ENCODE data around the gene GPC3. TPM values are rescaled to one million over a fixed set of nuclear protein-coding genes. Genes with fewer than 3 reads are reported as not detected.

GPC3 gene
- total RNA-seq, 2 experiments from 2014 or later: 0.31 to 0.71 TPM

DNA sequence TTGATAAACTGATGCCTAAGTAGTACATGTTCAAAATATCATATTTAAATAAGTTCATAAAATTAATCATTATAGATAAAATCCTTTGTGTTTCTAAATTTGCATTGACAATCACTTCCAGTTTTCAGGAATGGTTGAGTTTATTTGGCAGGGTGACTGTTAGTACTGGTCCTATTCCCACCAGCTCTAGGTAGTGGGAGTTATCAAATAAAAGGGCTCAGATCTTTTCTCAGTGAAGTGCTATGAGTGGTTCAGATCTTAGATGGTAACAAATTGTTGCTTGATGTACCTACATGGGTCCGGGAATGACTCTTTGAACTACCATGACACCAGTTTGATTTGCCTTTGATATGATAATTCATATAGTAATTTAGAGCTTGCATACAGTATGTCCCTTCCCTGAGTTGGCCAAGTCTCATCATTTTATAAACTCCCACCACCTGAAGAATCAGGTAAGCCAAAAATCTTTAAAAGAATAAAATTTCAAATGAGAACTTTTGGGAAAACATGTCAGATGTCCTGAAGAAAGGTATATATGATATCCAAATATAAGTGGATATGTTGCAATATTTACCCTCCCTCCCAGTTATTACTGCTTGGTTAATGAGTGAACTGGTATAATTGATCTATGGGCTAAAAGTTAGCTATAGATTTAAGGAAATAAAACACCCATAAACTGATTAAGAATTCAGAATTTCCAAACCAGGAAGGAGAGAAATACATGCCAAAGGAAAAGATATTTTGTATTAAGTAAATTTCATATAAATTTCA, 28.6 kb downstream of the GPC3 start:
- Mint-ChIP-seq H3K9me3 (ENCODE audit: insufficient read depth) (no peaks in the 10 kb centered on the region), H3K27ac (no peak overlapping the region), H3K4me3 (no peak overlapping the region), H3K4me1 (ENCODE audit: low read depth) (no peaks in the 10 kb centered on the region), H3K36me3 (ENCODE audit: low read depth) (no peaks in the 10 kb centered on the region), H3K27me3 (ENCODE audit: low read depth) (no peaks in the 10 kb centered on the region)
- DNase-seq: no peak
- ChIA-PET POLR2A (no interaction called here), CTCF (no interaction called here)
- no peak for ATAC-seq

DNA sequence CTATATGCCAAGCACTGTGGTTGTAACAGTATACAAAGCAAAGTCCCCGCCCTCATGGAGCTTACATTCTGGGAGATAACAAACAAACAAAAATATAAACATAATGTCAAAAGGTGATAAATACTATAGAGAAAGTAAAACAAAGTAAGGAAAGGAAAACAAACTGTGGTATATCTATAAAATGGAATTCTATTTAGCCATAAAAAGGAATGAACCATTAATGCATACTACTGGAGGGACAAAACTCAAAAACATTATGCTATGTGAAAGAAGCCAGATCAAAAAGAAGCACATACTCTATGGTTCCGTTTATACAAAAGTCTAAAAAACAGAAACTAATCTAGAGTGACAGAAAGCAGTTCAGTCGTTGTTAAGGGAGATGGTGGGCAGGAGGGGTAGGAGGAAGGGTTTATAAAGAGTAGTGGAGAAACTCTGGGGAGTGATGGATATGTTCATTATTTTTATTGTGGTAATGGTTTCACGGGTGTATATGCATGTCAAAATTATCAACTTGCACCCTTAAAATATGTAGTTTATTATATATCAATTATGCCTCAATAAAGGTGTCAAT, 31.5 kb downstream of the GPC3 start:
- ChIA-PET CTCF (no interaction called here), POLR2A (no interaction called here)
- Mint-ChIP-seq H3K36me3 (ENCODE audit: low read depth) (no peaks in the 10 kb centered on the region), H3K27ac (no peak overlapping the region), H3K27me3 (ENCODE audit: low read depth) (no peaks in the 10 kb centered on the region), H3K4me1 (ENCODE audit: low read depth) (no peaks in the 10 kb centered on the region), H3K9me3 (ENCODE audit: insufficient read depth) (no peaks in the 10 kb centered on the region), H3K4me3 (no peak overlapping the region)
- ATAC-seq (no peak), DNase-seq (no peak)

- H3K4me1 Mint-ChIP-seq (ENCODE audit: low read depth): no peaks in the 10 kb centered on the region
- H3K27ac Mint-ChIP-seq: no peak overlapping the region
- H3K9me3 Mint-ChIP-seq (ENCODE audit: insufficient read depth): no peaks in the 10 kb centered on the region
- DNase-seq (no peak), ATAC-seq (no peak)
- H3K27me3 Mint-ChIP-seq (ENCODE audit: low read depth): no peaks in the 10 kb centered on the region
- ChIA-PET POLR2A (no interaction called here), CTCF (no interaction called here)
- no peaks in the 10 kb centered on the region for H3K36me3 Mint-ChIP-seq (ENCODE audit: low read depth)
- no peak overlapping the region for H3K4me3 Mint-ChIP-seq
Observed at GRCh38 chrX:133953078-133953477, 32.3 kb downstream of the GPC3 start.

DNA sequence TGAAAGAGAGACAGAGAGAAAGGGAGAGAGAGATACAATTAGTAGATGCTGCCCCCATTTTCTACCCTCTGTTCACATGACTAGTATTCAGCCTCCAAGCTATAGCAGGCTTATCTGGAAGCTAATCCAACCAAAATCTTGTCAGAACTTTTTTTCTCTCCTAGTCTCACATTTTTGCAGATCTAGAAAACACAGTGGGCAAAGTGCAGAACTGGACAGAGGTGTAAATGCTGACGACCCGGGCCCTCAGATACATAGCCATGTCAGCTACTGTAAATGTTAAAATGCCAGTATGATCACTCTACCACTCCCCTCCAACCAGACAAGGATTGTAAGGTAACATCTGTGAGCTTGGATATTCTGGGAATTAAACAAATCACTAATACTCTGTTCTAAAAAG, 34.3 kb downstream of the GPC3 start:
- no peaks in the 10 kb centered on the region for H3K9me3 Mint-ChIP-seq (ENCODE audit: insufficient read depth)
- ATAC-seq: no peak
- CTCF ChIA-PET: no interaction called here
- no peak for DNase-seq
- no peaks in the 10 kb centered on the region for H3K27me3 Mint-ChIP-seq (ENCODE audit: low read depth)
- no peaks in the 10 kb centered on the region for H3K36me3 Mint-ChIP-seq (ENCODE audit: low read depth)
- H3K4me3 Mint-ChIP-seq: no peak overlapping the region
- H3K4me1 Mint-ChIP-seq (ENCODE audit: low read depth): no peaks in the 10 kb centered on the region
- POLR2A ChIA-PET: no interaction called here
- H3K27ac Mint-ChIP-seq: no peak overlapping the region

DNA sequence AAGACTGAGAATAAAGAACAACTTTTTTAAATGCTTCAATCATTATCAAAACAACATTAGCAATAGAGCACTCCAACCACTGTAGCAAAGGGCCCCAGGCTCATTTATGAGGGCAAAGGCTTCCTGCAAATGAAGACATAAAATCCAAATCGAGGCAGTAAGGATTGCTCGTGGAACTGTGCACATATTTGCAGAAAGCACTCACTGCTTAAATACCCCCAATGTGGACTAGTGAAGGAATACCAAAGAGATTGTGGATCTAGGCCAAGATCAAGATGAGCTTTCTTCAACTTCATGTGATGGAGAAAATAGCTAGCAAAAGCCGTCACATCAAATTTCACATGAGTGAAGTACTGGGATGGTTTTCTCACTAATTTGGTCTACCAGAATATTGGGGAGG, 35.2 kb downstream of the GPC3 start:
- no peaks in the 10 kb centered on the region for H3K36me3 Mint-ChIP-seq (ENCODE audit: low read depth)

DNA sequence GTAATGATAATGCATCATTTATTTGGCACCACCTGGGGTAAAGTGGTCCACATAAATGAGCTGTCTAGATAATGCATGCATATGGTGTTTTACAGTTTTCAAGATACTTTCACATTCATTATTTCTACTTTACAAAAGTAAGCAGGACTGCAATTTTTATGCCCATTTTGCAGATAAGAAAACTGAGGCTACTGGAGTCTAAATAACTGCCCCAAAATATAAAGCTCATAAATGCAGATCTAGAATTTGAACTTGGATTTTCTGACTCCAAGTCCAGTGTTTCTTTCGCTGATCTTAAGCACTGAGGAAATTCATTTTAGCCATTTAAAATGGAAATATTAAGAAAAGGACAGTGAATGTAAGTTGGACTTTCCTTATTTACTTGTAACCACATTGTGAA, 36.5 kb downstream of the GPC3 start:
- CTCF ChIA-PET: no interaction called here
- ATAC-seq: no peak
- H3K4me1 Mint-ChIP-seq (ENCODE audit: low read depth): no peaks in the 10 kb centered on the region
- no peak overlapping the region for H3K4me3 Mint-ChIP-seq
- H3K27me3 Mint-ChIP-seq (ENCODE audit: low read depth): no peaks in the 10 kb centered on the region
- no peak overlapping the region for H3K27ac Mint-ChIP-seq
- H3K36me3 Mint-ChIP-seq (ENCODE audit: low read depth): no peaks in the 10 kb centered on the region
- POLR2A ChIA-PET: no interaction called here
- DNase-seq: no peak
- H3K9me3 Mint-ChIP-seq (ENCODE audit: insufficient read depth): no peaks in the 10 kb centered on the region

More for the DNA sequence above, 35.2 kb downstream of the GPC3 start:
- Mint-ChIP-seq H3K4me1 (ENCODE audit: low read depth) (no peaks in the 10 kb centered on the region), H3K4me3 (no peak overlapping the region), H3K27ac (no peak overlapping the region), H3K9me3 (ENCODE audit: insufficient read depth) (no peaks in the 10 kb centered on the region), H3K27me3 (ENCODE audit: low read depth) (no peaks in the 10 kb centered on the region)
- DNase-seq (no peak), ATAC-seq (no peak)
- CTCF ChIA-PET: no interaction called here
- POLR2A ChIA-PET: no interaction called here

DNA sequence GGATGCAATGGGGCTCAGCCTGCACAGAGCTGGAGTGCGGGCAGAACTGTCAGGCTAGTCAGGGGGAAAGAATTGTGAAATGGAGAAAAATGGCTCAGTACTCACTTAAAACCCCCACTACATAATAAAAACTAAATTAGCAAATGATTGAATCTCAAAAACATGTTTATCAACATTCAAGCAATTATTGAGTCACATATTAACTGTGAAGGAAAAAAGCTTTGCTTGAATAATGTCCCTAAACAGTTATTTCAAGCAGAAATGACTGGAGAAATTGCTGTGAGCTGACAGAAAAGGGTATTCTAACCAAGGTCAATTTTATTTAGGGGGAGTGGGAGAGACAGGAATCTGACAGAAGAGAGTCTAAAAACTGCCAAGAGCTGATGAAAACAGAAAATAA, 37.4 kb downstream of the GPC3 start:
- DNase-seq (no peak), ATAC-seq (no peak)
- Mint-ChIP-seq H3K27ac (no peak overlapping the region), H3K9me3 (ENCODE audit: insufficient read depth) (no peaks in the 10 kb centered on the region), H3K27me3 (ENCODE audit: low read depth) (no peaks in the 10 kb centered on the region), H3K4me1 (ENCODE audit: low read depth) (no peaks in the 10 kb centered on the region), H3K4me3 (no peak overlapping the region), H3K36me3 (ENCODE audit: low read depth) (no peaks in the 10 kb centered on the region)
- POLR2A ChIA-PET: no interaction called here
- CTCF ChIA-PET: no interaction called here

GRCh38 chrX:133947022-133947421, 38.4 kb downstream of the GPC3 start:
- Mint-ChIP-seq H3K36me3 (ENCODE audit: low read depth) (no peaks in the 10 kb centered on the region), H3K4me3 (no peak overlapping the region), H3K9me3 (ENCODE audit: insufficient read depth) (no peaks in the 10 kb centered on the region), H3K27ac (no peak overlapping the region), H3K4me1 (ENCODE audit: low read depth) (no peaks in the 10 kb centered on the region), H3K27me3 (ENCODE audit: low read depth) (no peaks in the 10 kb centered on the region)
- DNase-seq (no peak), ATAC-seq (no peak)
- ChIA-PET CTCF (no interaction called here), POLR2A (no interaction called here)

DNA sequence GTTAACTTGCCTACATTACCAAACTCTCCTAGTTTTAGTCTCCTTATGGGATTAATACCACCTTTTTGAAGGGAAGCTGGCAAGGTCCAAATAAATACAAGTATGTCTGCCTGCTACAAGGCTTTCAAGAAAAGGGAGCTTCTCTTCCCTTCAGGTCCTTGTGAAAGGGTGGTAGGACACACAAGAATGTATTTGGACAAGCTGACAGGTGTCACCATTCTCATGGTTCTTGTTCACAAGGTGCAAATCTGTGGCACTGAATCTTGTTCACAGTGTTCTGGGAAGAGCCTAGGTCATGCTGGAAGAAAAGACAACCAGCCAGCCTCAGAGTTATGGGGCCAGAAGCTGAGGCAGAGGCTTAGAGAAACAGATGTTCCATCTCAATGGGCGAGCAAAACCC, 41.9 kb downstream of the GPC3 start:
- ATAC-seq (no peak), DNase-seq (no peak)
- Mint-ChIP-seq H3K4me3 (no peak overlapping the region), H3K27ac (no peak overlapping the region), H3K27me3 (ENCODE audit: low read depth) (no peaks in the 10 kb centered on the region), H3K36me3 (ENCODE audit: low read depth) (no peaks in the 10 kb centered on the region), H3K4me1 (ENCODE audit: low read depth) (no peaks in the 10 kb centered on the region), H3K9me3 (ENCODE audit: insufficient read depth) (no peaks in the 10 kb centered on the region)
- ChIA-PET POLR2A (no interaction called here), CTCF (interaction anchor here (0.9 kb wide), 1 partner anchor 21 kb away, joined by 3 read pairs; no protein-coding TSS in a partner anchor)

DNA sequence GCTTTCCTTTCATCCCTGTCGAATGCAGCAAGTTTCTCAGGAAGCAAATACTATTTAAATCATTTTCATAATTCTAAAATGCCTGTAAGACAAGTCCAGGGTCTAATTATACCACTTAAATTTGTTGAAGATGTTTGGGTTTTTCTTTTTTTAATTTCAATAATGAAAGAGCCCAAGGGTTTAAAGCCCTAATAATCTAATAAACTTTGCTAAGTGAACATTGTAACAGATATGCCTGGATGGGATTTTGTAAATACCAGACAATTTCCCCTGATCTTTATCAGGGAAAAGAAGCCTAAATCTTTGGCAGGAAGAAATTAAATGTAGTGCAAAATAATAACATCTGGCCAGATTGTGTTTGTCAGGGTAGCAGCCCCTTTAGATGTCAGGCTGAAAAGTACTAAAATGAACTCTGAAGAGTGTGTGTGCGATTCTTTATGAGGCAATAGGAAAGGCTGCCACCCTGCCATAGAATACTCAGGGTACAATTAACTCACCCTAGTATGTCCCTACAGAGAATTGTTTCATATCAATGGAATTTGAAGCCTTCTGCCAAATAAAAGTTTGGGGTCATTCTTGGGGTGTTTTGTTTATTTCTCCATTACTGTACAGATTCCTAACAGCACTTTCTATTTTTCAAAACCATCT, 45.6 kb downstream of the GPC3 start:
- no peak for DNase-seq
- Mint-ChIP-seq H3K27me3 (ENCODE audit: low read depth) (no peaks in the 10 kb centered on the region), H3K4me3 (no peak overlapping the region), H3K4me1 (ENCODE audit: low read depth) (no peaks in the 10 kb centered on the region), H3K36me3 (ENCODE audit: low read depth) (no peaks in the 10 kb centered on the region), H3K27ac (no peak overlapping the region), H3K9me3 (ENCODE audit: insufficient read depth) (no peaks in the 10 kb centered on the region)
- no peak for ATAC-seq
- CTCF ChIA-PET: no interaction called here
- POLR2A ChIA-PET: no interaction called here

DNA sequence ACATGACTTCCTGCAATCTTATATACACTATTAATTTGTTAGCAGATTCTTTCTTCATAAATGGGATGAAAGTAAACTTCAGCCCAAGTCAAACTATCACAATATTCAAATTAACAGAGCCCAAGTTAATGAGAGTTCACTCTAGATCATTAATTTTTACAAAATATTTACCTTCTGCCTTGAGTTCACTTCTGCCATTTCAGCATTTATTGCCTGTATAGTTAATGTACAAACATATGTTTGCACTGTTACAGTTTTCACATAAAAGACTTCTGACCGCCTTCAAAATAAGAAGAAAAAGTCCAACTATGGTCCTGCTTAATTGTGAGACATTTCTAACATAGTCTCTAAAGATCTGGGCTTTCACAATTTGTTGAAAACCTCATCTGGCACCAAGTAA, 46.9 kb downstream of the GPC3 start:
- Mint-ChIP-seq H3K4me1 (ENCODE audit: low read depth) (no peaks in the 10 kb centered on the region), H3K9me3 (ENCODE audit: insufficient read depth) (no peaks in the 10 kb centered on the region), H3K36me3 (ENCODE audit: low read depth) (no peaks in the 10 kb centered on the region), H3K4me3 (no peak overlapping the region), H3K27ac (no peak overlapping the region), H3K27me3 (ENCODE audit: low read depth) (no peaks in the 10 kb centered on the region)
- ChIA-PET POLR2A (no interaction called here), CTCF (no interaction called here)
- ATAC-seq (no peak), DNase-seq (no peak)

DNA sequence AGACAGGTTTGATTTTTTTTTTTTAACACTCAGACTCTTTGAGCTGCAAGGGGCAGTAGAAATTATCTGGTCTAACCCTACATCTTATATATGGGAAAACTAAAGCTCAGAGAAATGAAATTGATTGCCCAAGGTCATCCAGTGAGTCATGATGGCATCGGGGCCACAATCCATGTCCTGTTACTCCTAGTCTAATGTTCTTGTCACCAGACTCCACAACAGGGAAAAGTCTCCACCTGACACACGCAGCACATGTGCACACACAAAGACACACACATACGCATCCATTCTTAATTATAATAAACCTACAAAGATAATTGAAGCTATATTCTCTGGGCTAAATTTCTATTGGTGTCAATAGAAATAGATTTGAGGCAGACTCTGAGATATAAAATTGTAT, 48.4 kb downstream of the GPC3 start:
- Mint-ChIP-seq H3K27me3 (ENCODE audit: low read depth) (no peaks in the 10 kb centered on the region), H3K36me3 (ENCODE audit: low read depth) (no peaks in the 10 kb centered on the region), H3K4me1 (ENCODE audit: low read depth) (no peaks in the 10 kb centered on the region), H3K27ac (no peak overlapping the region), H3K9me3 (ENCODE audit: insufficient read depth) (no peaks in the 10 kb centered on the region), H3K4me3 (no peak overlapping the region)
- ChIA-PET CTCF (interaction anchor here (1.3 kb wide), 1 partner anchor 15 kb away, joined by 6 read pairs; no protein-coding TSS in a partner anchor), POLR2A (no interaction called here)
- DNase-seq: no peak
- ATAC-seq: no peak

Measured in activated CD8-positive, alpha-beta T cell treated with anti-CD3 and anti-CD28 coated beads, Interleukin-2, amount 10 ng/mL, durations not matched to agents 7 days and 5 days (primary cell).